K562 (cell line): Measurements from ENCODE around the gene ARHGAP8. TPM values are rescaled to one million over a fixed set of nuclear protein-coding genes. Genes with fewer than 3 reads are reported as not detected.

Source experiments
- ATAC-seq: fragments of 200-7000 bp; cut with Tn5 transposase; 3 replicates; pipeline ENCODE4 v1.9.1; 2020; ENCODE audit warnings: moderate library complexity
- BruUV-seq: library from RNA; stranded (reverse); fragments of 400-500 nt; replicated peaks from 2 replicates; lab custom pipeline; 2021; lab: Mats Ljungman, UMichigan
- CTCF ChIA-PET: fragments of 300-600 bp; formaldehyde crosslinking; extraction: SDS; loops from one replicate; lab custom pipeline; 2021; ENCODE audit warnings: low intra/inter-chr PET ratio; lab: Yijun Ruan, JAX
- POLR2A ChIA-PET: fragments of 300-600, 350-650 bp; sonication (Branson Sonifier 250); formaldehyde crosslinking; extraction: SDS; loops from one replicate; lab custom pipeline; 2021; ENCODE audit warnings: antibody characterized with exemption, inconsistent platforms; lab: Yijun Ruan, JAX
- DNase-seq, 4 experiments: peaks; one replicate each; pipeline versions ENCODE4 v3.0.0 to v3.0.0-alpha.2; 2011 to 2018; ENCODE audit warnings: low spot score in 3 of 4, mixed read lengths in 3 of 4; ENCODE audit errors: extremely low read depth in 1 of 4
- FAIRE-seq: peaks from 2 replicates; lab custom pipeline; 2011; peaks lifted over from hg19 to GRCh38; lab: Jason Lieb, UNC
- H2AFZ ChIP-seq: 2 replicates; pipeline ENCODE4 v1.6.0; 2011; ENCODE audit warnings: low read depth, low read length, control low read depth, inconsistent platforms
- H3K27ac ChIP-seq: fragments of 200-600 bp; 3 replicates; pipeline ENCODE4 v1.8.0; 2011; ENCODE audit warnings: low read depth, mild to moderate bottlenecking, control low read depth, inconsistent platforms, low read length, moderate library complexity, mixed read lengths; ENCODE audit errors: extremely low read depth
- H3K27me3 ChIP-seq, 2 experiments: fragments of 300-600 bp in 1 of 2; 2 replicates in 1 of 2; 3 replicates in 1 of 2; pipeline versions ENCODE4 v1.6.0 to v1.8.0; 2011; ENCODE audit warnings: inconsistent platforms in 2 of 2, low read length in 2 of 2, mild to moderate bottlenecking in 1 of 2, mixed read lengths in 1 of 2, moderate library complexity in 1 of 2; ENCODE audit not compliant: control insufficient read depth in 2 of 2, insufficient read depth in 2 of 2
- H3K36me3 ChIP-seq: fragments of 300-600 bp; 3 replicates; pipeline ENCODE4 v1.8.0; 2011; ENCODE audit warnings: mild to moderate bottlenecking, low read length, inconsistent platforms; ENCODE audit not compliant: control insufficient read depth, insufficient read depth
- H3K4me1 ChIP-seq, 2 experiments: fragments of 200-600 bp in 1 of 2; replicated peaks in 1 of 2; 2 replicates in 1 of 2; 3 replicates in 1 of 2; pipeline versions ENCODE4 v1.5.1 to v1.8.0; 2011; ENCODE audit warnings: inconsistent platforms in 2 of 2, low read length in 2 of 2, mild to moderate bottlenecking in 1 of 2, mixed read lengths in 1 of 2, moderate library complexity in 1 of 2; ENCODE audit not compliant: control insufficient read depth in 2 of 2, insufficient read depth in 2 of 2
- H3K4me2 ChIP-seq: 2 replicates; pipeline ENCODE4 v1.6.1; 2011; ENCODE audit warnings: low read length, control low read depth, inconsistent platforms, mixed read lengths; ENCODE audit not compliant: insufficient read depth
- H3K4me3 ChIP-seq: fragments of 200-600 bp; sonication (generic), shearing (Covaris generic); 2 replicates; pipeline ENCODE4 v1.5.1; 2016; ENCODE audit warnings: control low read depth, inconsistent platforms
- H3K79me2 ChIP-seq: fragments of 200-600 bp; 3 replicates; pipeline ENCODE4 v1.8.0; 2011; ENCODE audit warnings: low read length, inconsistent platforms; ENCODE audit not compliant: control insufficient read depth, insufficient read depth
- H3K9ac ChIP-seq, 2 experiments: 2 replicates each; pipeline versions ENCODE4 v1.6.0 to v1.6.1; 2011; ENCODE audit warnings: low read depth in 2 of 2, low read length in 2 of 2, control low read depth in 1 of 2, inconsistent platforms in 1 of 2, mild to moderate bottlenecking in 1 of 2, mixed read lengths in 1 of 2; ENCODE audit not compliant: insufficient read depth in 1 of 2
- H3K9me1 ChIP-seq: one replicate; pipeline ENCODE4 v1.6.0; 2011; ENCODE audit warnings: inconsistent platforms, mild to moderate bottlenecking, low read length, moderate library complexity; ENCODE audit not compliant: control insufficient read depth, insufficient read depth
- H3K9me3 ChIP-seq: replicated peaks from 2 replicates; pipeline ENCODE4 v1.5.1; 2011; ENCODE audit warnings: low read depth, low read length, inconsistent platforms; ENCODE audit not compliant: control insufficient read depth, insufficient read depth
- H4K20me1 ChIP-seq: replicated peaks from 2 replicates; pipeline ENCODE4 v1.6.1; 2011; ENCODE audit warnings: low read length, inconsistent platforms, mixed read lengths; ENCODE audit not compliant: control insufficient read depth, insufficient read depth
- CREB3L1 ChIP-seq: fragments of 450-650 bp; IDR thresholded peaks from 2 replicates; pipeline ENCODE4 v1.6.1; 2014; ENCODE audit warnings: low read depth, mild to moderate bottlenecking, moderate library complexity, borderline replicate concordance
- GMEB1 ChIP-seq: fragments of 250-450 bp; sonication (Bioruptor Pico); IDR thresholded peaks from 2 replicates; pipeline ENCODE4 v1.4.0; 2020; ENCODE audit warnings: mild to moderate bottlenecking
- HINFP ChIP-seq: fragments of 450-650 bp; conservative IDR thresholded peaks from 2 replicates; pipeline ENCODE4 v1.6.1; 2016; ENCODE audit warnings: missing genetic modification characterization, low read depth, mild to moderate bottlenecking, control low read depth, missing compliant biosample characterization
- PRPF4 ChIP-seq: fragments of 200-400 bp; formaldehyde crosslinking; IDR thresholded peaks from one replicate; pipeline ENCODE4 v1.6.1; 2017; ENCODE audit warnings: low read length, low read depth, mild to moderate bottlenecking; ENCODE audit not compliant: insufficient read depth, poor library complexity, severe bottlenecking
- SNRNP70 ChIP-seq: fragments of 200-400 bp; formaldehyde crosslinking; optimal IDR thresholded peaks from 2 replicates; pipeline ENCODE3; 2017; ENCODE audit warnings: low read depth, low read length
- ZNF76 ChIP-seq: fragments of 250-450 bp; sonication (Bioruptor Pico); IDR thresholded peaks from 2 replicates; pipeline ENCODE4 v1.4.0; 2020; ENCODE audit warnings: mild to moderate bottlenecking, moderate library complexity, borderline replicate concordance
- ZNF830 ChIP-seq: fragments of 250-450 bp; sonication (Bioruptor Pico); IDR thresholded peaks from 2 replicates; pipeline ENCODE4 v1.5.0; 2021; ENCODE audit warnings: mild to moderate bottlenecking
- WGBS: fragments of 100-300 bp; shearing (Covaris generic); methylation state at CpG from one replicate; pipeline ENCODE4 v1.1.6; 2016; ENCODE audit warnings: low coverage, mixed read lengths; ENCODE audit not compliant: insufficient coverage; ENCODE audit errors: missing lambda C conversion rate; 5-methylcytosine and 5-hydroxymethylcytosine counted together
- in situ Hi-C: fragments of 300-500 bp; cut with MboI; formaldehyde crosslinking; loops from 4 replicates; pipeline ENCODE4 v1.15.0; 2018; ENCODE audit warnings: inconsistent platforms, mixed read lengths
- intact Hi-C: fragments of 100-400 bp; cut with micrococcal nuclease; formaldehyde crosslinking; loops from 2 replicates; pipeline ENCODE4 v1.14.2; 2022
- polyA plus RNA-seq, 8 experiments: library from polyadenylated mRNA; depleted of rRNA in 4 of 8; stranded (reverse) in 5 of 8; unstranded in 3 of 8; fragments of >200 nt; fragmentation: Nextera tagmentation in 2 of 8; fragmentation: Illumina TruSeq in 1 of 8; extraction: Ambion mirVana in 2 of 8; extraction: Trizol in 1 of 8; gene quantifications; 2 replicates each; pipeline versions ENCODE4 v1.2.1 to v1.2.3, GENCODE V29; 2011 to 2014; ENCODE audit warnings: inconsistent platforms in 1 of 8, missing spikeins in 1 of 8
- total RNA-seq, 7 experiments: library from RNA; depleted of rRNA in 6 of 7; stranded (reverse); fragments of >200 nt in 6 of 7; fragmentation: Illumina TruSeq in 2 of 7; extraction: Trizol in 2 of 7; gene quantifications; 2 replicates each; pipeline versions ENCODE4 v1.2.1 to v1.2.3, GENCODE V29; 2011 to 2021; ENCODE audit warnings: low replicate concordance in 1 of 7
- TF ChIP-seq, protein P1 (sequence below): fragments of 250-450 bp; sonication (Bioruptor Pico); IDR thresholded peaks from 2 replicates; pipeline ENCODE4 v1.5.0; 2021; ENCODE audit warnings: mild to moderate bottlenecking, moderate library complexity
- TF ChIP-seq, protein P2 (sequence below): IDR thresholded peaks from 3 replicates; pipeline ENCODE4 v1.6.1; 2011; ENCODE audit warnings: borderline replicate concordance, mild to moderate bottlenecking; ENCODE audit not compliant: insufficient read length, insufficient read depth

ARHGAP8 gene
- total and polyA plus RNA-seq, 9 of the 15 experiments (the other 6 are each of a cell fraction or from before 2014, with no cell fraction given) = 0.15 to 2.2 (median 0.62) TPM

DNA sequence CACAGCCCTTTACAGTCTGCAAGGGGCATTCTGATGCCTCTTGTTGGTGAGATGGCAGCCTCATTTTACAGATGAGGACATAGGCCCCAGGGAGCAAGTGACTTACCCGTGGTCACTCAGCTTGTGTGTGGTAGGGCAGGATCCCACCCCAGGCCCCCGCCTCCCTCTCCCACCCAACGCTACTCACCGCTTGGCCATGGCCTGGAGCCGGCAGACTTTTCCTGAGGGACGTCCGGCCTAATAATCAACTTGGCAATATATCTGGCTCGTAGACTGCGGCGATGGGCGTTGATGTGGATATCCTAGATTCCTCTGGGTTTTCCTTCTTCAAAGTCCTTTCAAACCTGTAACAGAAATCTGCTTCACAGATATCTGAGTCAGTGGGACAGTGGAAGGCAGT, 57.1 kb downstream of the ARHGAP8 start:
- Histone ChIP-seq H3K36me3 (no peaks in the 10 kb centered on the region), H3K9me1 (no peaks in the 10 kb centered on the region)
- WGBS = 39% methylated on average over 5 of the region's 11 CpGs
- TF ChIP-seq CREB3L1 = no peak
- TF ChIP-seq GMEB1 (CRISPR knock-in tag) = no peak
- no peak for TF ChIP-seq PRPF4
- TF ChIP-seq SNRNP70 = no peak
- TF ChIP-seq, protein P1, sequence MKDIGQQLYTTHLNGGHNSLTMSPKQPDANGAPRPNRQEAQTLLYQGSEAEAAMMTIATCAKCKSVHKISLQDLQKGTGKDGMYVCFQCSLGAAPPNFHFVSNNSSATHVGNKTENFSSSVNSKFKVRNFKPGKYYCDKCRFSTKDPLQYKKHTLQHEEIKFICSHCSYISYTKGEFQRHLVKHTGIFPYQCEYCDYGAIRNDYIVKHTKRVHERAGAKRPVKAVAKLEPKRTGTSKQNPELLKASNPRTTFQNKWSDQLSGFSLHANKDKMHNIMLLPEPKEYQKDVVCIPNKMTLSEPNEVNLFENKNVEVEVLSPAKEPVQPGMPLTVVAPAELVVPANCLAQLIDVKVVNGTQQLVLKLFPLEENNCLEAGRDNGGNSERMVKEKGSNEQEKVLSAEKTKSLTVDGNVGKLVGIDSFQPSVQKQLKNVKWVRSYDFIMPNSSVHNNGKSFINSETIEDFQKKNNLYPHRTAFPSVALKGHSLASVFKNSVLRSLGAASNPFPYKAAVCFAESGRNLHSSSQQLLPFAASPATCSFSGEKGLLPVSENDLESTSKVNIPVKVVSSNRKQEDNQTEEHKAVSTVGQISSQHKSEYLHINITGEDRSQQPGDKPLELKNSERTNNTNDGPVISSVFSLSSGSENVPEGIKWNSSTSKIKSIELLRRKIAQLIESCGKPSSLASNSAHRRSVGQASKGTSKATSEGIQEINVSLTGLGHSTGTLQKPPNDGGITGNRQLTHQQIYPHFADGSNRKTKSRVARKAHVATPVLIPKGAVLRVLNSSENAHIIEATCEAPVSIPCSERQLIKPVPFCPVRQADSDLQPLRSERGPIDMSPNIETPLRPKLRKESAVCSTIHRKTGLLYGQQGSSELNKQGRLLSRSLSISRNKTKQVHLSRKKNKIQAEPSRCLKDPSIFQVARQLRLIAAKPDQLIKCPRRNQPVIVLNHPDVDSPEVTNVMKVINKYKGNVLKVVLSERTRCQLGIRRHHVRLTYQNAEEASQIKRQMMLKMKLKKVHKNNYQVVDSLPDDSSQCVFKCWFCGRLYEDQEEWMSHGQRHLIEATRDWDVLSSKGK (CRISPR knock-in tag) = no peak
- no peak for TF ChIP-seq ZNF76 (CRISPR knock-in tag)
- TF ChIP-seq HINFP (tag) = no peak
- TF ChIP-seq, protein P2, sequence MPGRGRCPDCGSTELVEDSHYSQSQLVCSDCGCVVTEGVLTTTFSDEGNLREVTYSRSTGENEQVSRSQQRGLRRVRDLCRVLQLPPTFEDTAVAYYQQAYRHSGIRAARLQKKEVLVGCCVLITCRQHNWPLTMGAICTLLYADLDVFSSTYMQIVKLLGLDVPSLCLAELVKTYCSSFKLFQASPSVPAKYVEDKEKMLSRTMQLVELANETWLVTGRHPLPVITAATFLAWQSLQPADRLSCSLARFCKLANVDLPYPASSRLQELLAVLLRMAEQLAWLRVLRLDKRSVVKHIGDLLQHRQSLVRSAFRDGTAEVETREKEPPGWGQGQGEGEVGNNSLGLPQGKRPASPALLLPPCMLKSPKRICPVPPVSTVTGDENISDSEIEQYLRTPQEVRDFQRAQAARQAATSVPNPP = no peak
- TF ChIP-seq ZNF830 (CRISPR knock-in tag) = no peak
- TF ChIP-seq, all 486 proteins: peak for 0
- ATAC-seq = no peak
- Histone ChIP-seq H3K79me2 (no peaks in the 10 kb centered on the region), H2AFZ (no peak overlapping the region), H3K4me3 (no peak overlapping the region), H3K4me2 (no peak overlapping the region), H3K9ac (no peak overlapping the region), H3K9me3 (no peaks in the 10 kb centered on the region), H4K20me1 (no peaks in the 10 kb centered on the region), H3K27ac (no peak overlapping the region), H3K27me3 (peaks cover 3 to 36% of the 10 kb centered on the region in 2 experiments; a peak in 3 of 5 replicates), H3K4me1 (peaks cover 0 to 3% of the 10 kb centered on the region in 2 experiments; a peak in 1 of 5 replicates)
- no peak for FAIRE-seq
- in situ Hi-C loops (loop anchor here (25.0 kb wide), 1 partner anchor 428 kb away; the partner anchor contains the start of gene KIAA0930), intact Hi-C loops (no loop called here)
- no TSS peak for BruUV-seq
- ChIA-PET POLR2A (no interaction called here), CTCF (no interaction called here)
- no peak for DNase-seq
